ENCODE measurements around the gene B4GALNT4.

The B4GALNT4 gene

GRCh38 chr11:373716-374551, 4.6 kb downstream of the B4GALNT4 start:
- no peaks in the 10 kb centered on the region for H3K36me3 ChIP-seq (ENCODE audit: insufficient read depth, low read length)
- no peaks in the 10 kb centered on the region for H3K9me3 ChIP-seq (replicated peaks; ENCODE audit: low read length)
- peaks cover 39% of the 10 kb centered on the region for H3K27me3 ChIP-seq (ENCODE audit: control insufficient read depth, insufficient read depth, low read length)
- no peak overlapping the region for H3K4me2 ChIP-seq (ENCODE audit: low read length)
- no peak overlapping the region for H3K4me3 ChIP-seq (ENCODE audit: low read length)
- H3K9ac ChIP-seq (ENCODE audit: low read depth, low read length), result no peak overlapping the region
- H3K4me1 ChIP-seq (ENCODE audit: control insufficient read depth, insufficient read depth, low read length), result no peaks in the 10 kb centered on the region

- H3K9ac ChIP-seq (ENCODE audit: low read depth, low read length), result no peak overlapping the region
- no peaks in the 10 kb centered on the region for H3K36me3 ChIP-seq (ENCODE audit: insufficient read depth, low read length)
These were observed 6.0 kb downstream of the B4GALNT4 start for GRCh38 chr11:375065-376025.

DNA sequence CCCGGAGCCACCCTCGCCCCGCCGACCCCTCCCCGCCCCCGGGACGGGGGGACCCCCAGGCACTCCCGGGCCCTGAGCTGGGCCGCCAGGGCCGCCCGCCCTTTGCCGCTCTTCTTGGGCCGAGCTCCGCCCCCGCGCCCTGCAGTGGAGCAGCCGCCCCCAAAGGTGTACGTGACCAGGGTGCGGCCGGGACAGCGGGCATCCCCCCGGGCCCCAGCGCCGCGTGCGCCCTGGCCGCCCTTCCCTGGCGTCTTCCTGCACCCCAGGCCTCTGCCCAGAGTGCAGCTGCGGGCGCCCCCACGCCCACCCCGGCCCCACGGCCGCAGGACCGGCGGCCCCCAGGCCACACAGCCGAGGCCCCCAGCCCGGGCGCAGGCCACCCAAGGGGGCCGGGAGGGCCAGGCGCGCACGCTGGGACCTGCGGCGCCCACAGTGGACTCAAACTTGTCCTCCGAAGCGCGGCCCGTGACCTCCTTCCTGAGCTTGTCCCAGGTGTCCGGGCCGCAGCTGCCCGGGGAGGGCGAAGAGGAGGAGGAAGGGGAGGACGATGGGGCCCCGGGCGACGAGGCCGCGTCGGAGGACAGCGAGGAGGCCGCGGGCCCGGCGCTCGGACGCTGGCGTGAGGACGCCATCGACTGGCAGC, 7.4 kb downstream of the B4GALNT4 start:
- no peak overlapping the region for H3K4me3 ChIP-seq (ENCODE audit: low read length)
- H3K36me3 ChIP-seq (ENCODE audit: insufficient read depth, low read length), result no peaks in the 10 kb centered on the region
- H3K9ac ChIP-seq (ENCODE audit: low read depth, low read length), result no peak overlapping the region
- H3K4me1 ChIP-seq (ENCODE audit: control insufficient read depth, insufficient read depth, low read length), result no peaks in the 10 kb centered on the region
- no peaks in the 10 kb centered on the region for H3K9me3 ChIP-seq (replicated peaks; ENCODE audit: low read length)
- H3K4me2 ChIP-seq (ENCODE audit: low read length), result no peak overlapping the region
- peaks cover 23% of the 10 kb centered on the region for H3K27me3 ChIP-seq (ENCODE audit: control insufficient read depth, insufficient read depth, low read length)

More at GRCh38 chr11:375065-376025, 6.0 kb downstream of the B4GALNT4 start:
- no peak overlapping the region for H3K4me2 ChIP-seq (ENCODE audit: low read length)
- H3K4me1 ChIP-seq (ENCODE audit: control insufficient read depth, insufficient read depth, low read length), result no peaks in the 10 kb centered on the region
- H3K27me3 ChIP-seq (ENCODE audit: control insufficient read depth, insufficient read depth, low read length), result peaks cover 35% of the 10 kb centered on the region
- no peaks in the 10 kb centered on the region for H3K9me3 ChIP-seq (replicated peaks; ENCODE audit: low read length)
- H3K4me3 ChIP-seq (ENCODE audit: low read length), result no peak overlapping the region

GRCh38 chr11:377174-377865, 8.0 kb downstream of the B4GALNT4 start:
- peaks cover 23% of the 10 kb centered on the region for H3K27me3 ChIP-seq (ENCODE audit: control insufficient read depth, insufficient read depth, low read length)
- H3K9ac ChIP-seq (ENCODE audit: low read depth, low read length), result no peak overlapping the region
- no peak overlapping the region for H3K4me3 ChIP-seq (ENCODE audit: low read length)
- no peaks in the 10 kb centered on the region for H3K4me1 ChIP-seq (ENCODE audit: control insufficient read depth, insufficient read depth, low read length)
- H3K36me3 ChIP-seq (ENCODE audit: insufficient read depth, low read length), result no peaks in the 10 kb centered on the region
- H3K4me2 ChIP-seq (ENCODE audit: low read length), result no peak overlapping the region
- H3K9me3 ChIP-seq (replicated peaks; ENCODE audit: low read length), result no peaks in the 10 kb centered on the region

GRCh38 chr11:377883-378500, 8.7 kb downstream of the B4GALNT4 start:
- Histone ChIP-seq H3K4me2 (ENCODE audit: low read length) (no peak overlapping the region), H3K36me3 (ENCODE audit: insufficient read depth, low read length) (no peaks in the 10 kb centered on the region), H3K4me1 (ENCODE audit: control insufficient read depth, insufficient read depth, low read length) (no peaks in the 10 kb centered on the region), H3K27me3 (ENCODE audit: control insufficient read depth, insufficient read depth, low read length) (peaks cover 27% of the 10 kb centered on the region), H3K9me3 (replicated peaks; ENCODE audit: low read length) (no peaks in the 10 kb centered on the region), H3K4me3 (ENCODE audit: low read length) (no peak overlapping the region), H3K9ac (ENCODE audit: low read depth, low read length) (no peak overlapping the region)

- Histone ChIP-seq H3K36me3 (ENCODE audit: insufficient read depth, low read length) (no peaks in the 10 kb centered on the region), H3K27me3 (ENCODE audit: control insufficient read depth, insufficient read depth, low read length) (peaks cover 32% of the 10 kb centered on the region), H3K4me2 (ENCODE audit: low read length) (no peak overlapping the region)
These were observed 10.2 kb downstream of the B4GALNT4 start for GRCh38 chr11:379205-380094.

DNA sequence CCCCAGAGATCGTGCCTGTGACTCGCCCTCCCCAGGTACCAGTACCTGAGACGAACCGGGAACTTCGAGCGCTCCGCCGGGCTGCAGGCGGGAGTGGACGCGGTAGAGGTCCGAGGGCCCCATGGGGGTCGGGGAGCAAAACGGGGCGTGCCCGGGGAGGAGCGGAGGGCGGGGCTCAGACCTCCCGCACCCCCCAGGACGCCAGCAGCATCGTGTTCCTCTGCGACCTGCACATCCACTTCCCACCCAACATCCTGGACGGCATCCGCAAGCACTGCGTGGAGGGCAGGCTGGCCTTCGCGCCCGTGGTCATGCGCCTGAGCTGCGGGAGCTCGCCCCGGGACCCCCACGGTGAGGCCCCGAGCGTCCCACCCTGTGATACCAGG, 10.8 kb downstream of the B4GALNT4 start:
- Histone ChIP-seq H3K27me3 (ENCODE audit: control insufficient read depth, insufficient read depth, low read length) (peaks cover 32% of the 10 kb centered on the region), H3K4me3 (ENCODE audit: low read length) (no peak overlapping the region)

More at GRCh38 chr11:379205-380094, 10.2 kb downstream of the B4GALNT4 start:
- Histone ChIP-seq H3K4me3 (ENCODE audit: low read length) (no peak overlapping the region), H3K9me3 (replicated peaks; ENCODE audit: low read length) (no peaks in the 10 kb centered on the region), H3K9ac (ENCODE audit: low read depth, low read length) (no peak overlapping the region), H3K4me1 (ENCODE audit: control insufficient read depth, insufficient read depth, low read length) (no peaks in the 10 kb centered on the region)

GRCh38 chr11:380491-380890, 11.2 kb downstream of the B4GALNT4 start:
- Histone ChIP-seq H3K9me3 (replicated peaks; ENCODE audit: low read length) (no peaks in the 10 kb centered on the region), H3K4me3 (ENCODE audit: low read length) (no peak overlapping the region), H3K9ac (ENCODE audit: low read depth, low read length) (no peak overlapping the region), H3K27me3 (ENCODE audit: control insufficient read depth, insufficient read depth, low read length) (peaks cover 32% of the 10 kb centered on the region), H3K36me3 (ENCODE audit: insufficient read depth, low read length) (no peaks in the 10 kb centered on the region), H3K4me2 (ENCODE audit: low read length) (no peak overlapping the region), H3K4me1 (ENCODE audit: control insufficient read depth, insufficient read depth, low read length) (no peaks in the 10 kb centered on the region)

More for the DNA sequence above, 10.8 kb downstream of the B4GALNT4 start:
- no peaks in the 10 kb centered on the region for H3K9me3 ChIP-seq (replicated peaks; ENCODE audit: low read length)
- H3K4me2 ChIP-seq (ENCODE audit: low read length), result no peak overlapping the region
- no peak overlapping the region for H3K9ac ChIP-seq (ENCODE audit: low read depth, low read length)
- H3K4me1 ChIP-seq (ENCODE audit: control insufficient read depth, insufficient read depth, low read length), result no peaks in the 10 kb centered on the region
- H3K36me3 ChIP-seq (ENCODE audit: insufficient read depth, low read length), result no peaks in the 10 kb centered on the region

DNA sequence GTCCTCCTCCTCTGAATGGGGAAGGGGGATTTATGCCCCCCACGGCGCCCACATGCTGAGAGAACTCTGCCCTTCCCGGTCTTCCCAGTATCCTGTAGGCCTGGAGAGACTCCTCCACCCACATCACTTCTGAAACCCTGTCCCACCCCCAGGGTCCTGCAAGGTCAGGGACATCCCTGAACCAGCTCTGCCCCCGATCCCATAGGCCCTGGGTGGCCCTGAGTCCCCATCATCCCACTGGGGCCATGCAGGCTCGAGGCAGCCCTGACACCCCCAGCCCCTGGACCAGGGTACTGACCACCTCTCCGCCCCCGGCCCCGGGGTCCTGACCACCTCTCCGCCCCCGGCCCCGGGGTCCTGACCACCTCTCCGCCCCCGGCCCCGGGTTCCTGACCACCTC, 11.7 kb downstream of the B4GALNT4 start:
- H3K4me2 ChIP-seq (ENCODE audit: low read length), result no peak overlapping the region
- H3K4me3 ChIP-seq (ENCODE audit: low read length), result no peak overlapping the region
- no peaks in the 10 kb centered on the region for H3K36me3 ChIP-seq (ENCODE audit: insufficient read depth, low read length)
- no peak overlapping the region for H3K9ac ChIP-seq (ENCODE audit: low read depth, low read length)
- H3K4me1 ChIP-seq (ENCODE audit: control insufficient read depth, insufficient read depth, low read length), result no peaks in the 10 kb centered on the region
- no peaks in the 10 kb centered on the region for H3K9me3 ChIP-seq (replicated peaks; ENCODE audit: low read length)
- H3K27me3 ChIP-seq (ENCODE audit: control insufficient read depth, insufficient read depth, low read length), result peaks cover 32% of the 10 kb centered on the region

GRCh38 chr11:381501-382072, 12.3 kb downstream of the B4GALNT4 start:
- Histone ChIP-seq H3K36me3 (ENCODE audit: insufficient read depth, low read length) (no peaks in the 10 kb centered on the region), H3K4me3 (ENCODE audit: low read length) (no peak overlapping the region), H3K27me3 (ENCODE audit: control insufficient read depth, insufficient read depth, low read length) (peaks cover 32% of the 10 kb centered on the region), H3K9me3 (replicated peaks; ENCODE audit: low read length) (no peaks in the 10 kb centered on the region), H3K4me1 (ENCODE audit: control insufficient read depth, insufficient read depth, low read length) (no peaks in the 10 kb centered on the region), H3K4me2 (ENCODE audit: low read length) (no peak overlapping the region), H3K9ac (ENCODE audit: low read depth, low read length) (no peak overlapping the region)

Data from skeletal muscle satellite cell (primary cell).